Epithelial cell of proximal tubule (primary cell): Measurements from ENCODE around the gene ITPR1. TPM values are rescaled to one million over a fixed set of nuclear protein-coding genes. Genes with fewer than 3 reads are reported as not detected.

Experiments
- DNase-seq: peaks from one replicate; pipeline ENCODE4 v3.0.0-alpha.2; 2011; ENCODE audit warnings: low read depth
- H3K4me3 ChIP-seq: 2 replicates; pipeline ENCODE4 v1.5.1; 2011; ENCODE audit warnings: low read depth, mild to moderate bottlenecking, low read length
- CTCF ChIP-seq: conservative IDR thresholded peaks from 2 replicates; pipeline ENCODE4 v1.5.1; 2012; ENCODE audit warnings: low read depth, mild to moderate bottlenecking, low read length
- total RNA-seq: library from RNA; depleted of rRNA; stranded (reverse); fragments of >200 nt; gene quantifications from 2 replicates; pipeline ENCODE4 v1.2.3, GENCODE V29; 2015

ITPR1 gene
- total RNA-seq, 1 donor from 2014 or later, result 4.6 TPM

DNA sequence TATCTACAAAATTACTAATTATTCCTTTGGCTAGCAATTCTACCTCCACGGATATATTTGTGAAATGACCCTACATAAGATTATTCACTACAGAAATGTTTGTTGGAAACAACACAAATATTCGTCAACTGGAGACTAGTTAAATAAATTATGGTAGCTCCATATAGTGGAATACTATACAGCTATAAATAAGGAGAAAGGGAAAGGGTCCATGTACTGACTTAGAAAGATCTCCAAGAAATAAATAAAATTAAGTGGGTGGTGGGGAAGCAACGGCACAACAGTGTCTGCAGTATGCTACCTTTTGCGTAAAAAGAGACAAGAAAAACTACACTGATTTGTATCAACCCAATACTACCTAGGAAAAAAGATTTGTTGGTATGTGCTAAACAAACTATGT, 389.4 kb downstream of the ITPR1 start:
- TF ChIP-seq CTCF, result no peak
- DNase-seq, result no peak
- no peak overlapping the region for H3K4me3 ChIP-seq

DNA sequence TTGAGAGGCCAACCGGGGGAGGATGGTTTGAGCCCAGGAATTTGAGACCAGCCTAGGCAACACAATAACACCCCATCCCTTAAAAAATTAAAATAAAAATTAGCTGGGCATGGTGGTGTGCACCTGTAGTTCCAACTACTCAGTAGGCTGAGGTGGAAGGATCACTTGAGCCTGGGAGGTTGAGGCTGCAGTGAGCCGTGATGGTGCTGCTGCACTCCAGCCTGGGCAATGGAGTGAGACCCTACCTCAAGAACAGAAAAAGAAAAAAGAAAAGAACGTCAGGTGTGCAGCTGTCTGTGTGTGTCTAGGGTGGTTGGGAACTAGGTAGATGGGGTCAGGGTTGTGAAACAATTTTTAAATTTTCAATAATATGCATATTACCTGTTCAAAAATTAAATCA, 389.9 kb downstream of the ITPR1 start:
- TF ChIP-seq CTCF, result no peak
- no peak for DNase-seq
- H3K4me3 ChIP-seq, result no peak overlapping the region

- no peak for TF ChIP-seq CTCF
- no peak for DNase-seq
- no peak overlapping the region for H3K4me3 ChIP-seq
Measured at GRCh38 chr3:4884888-4885287, 391.7 kb downstream of the ITPR1 start.

GRCh38 chr3:4885316-4885715, 392.2 kb downstream of the ITPR1 start:
- TF ChIP-seq CTCF, result no peak
- no peak for DNase-seq
- H3K4me3 ChIP-seq, result no peak overlapping the region

DNA sequence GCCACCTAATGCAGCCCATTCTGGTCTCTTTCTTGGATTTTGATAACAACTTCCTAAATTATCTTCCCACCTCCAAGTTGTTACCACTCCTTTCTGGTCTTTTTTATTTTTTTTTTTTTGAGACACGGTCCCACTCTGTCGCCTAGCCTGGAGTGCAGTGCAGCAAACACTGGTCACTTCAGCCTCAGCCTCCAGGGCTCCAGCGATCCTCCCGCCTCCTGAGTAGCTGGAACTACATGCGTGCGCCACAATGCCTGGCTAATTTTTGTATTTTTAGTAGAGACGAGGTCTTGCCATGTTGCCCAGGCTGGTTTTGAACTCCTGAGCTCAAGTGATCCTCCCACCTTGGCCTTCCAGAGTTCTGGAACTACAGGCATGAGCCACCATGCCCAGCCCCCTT, 393.3 kb downstream of the ITPR1 start:
- TF ChIP-seq CTCF, result no peak
- H3K4me3 ChIP-seq, result no peak overlapping the region
- DNase-seq, result no peak

- no peak for TF ChIP-seq CTCF
- no peak for DNase-seq
- H3K4me3 ChIP-seq, result no peak overlapping the region
Measured at GRCh38 chr3:4887177-4887576, 394.0 kb downstream of the ITPR1 start.

GRCh38 chr3:4888913-4889846, 396.0 kb downstream of the ITPR1 start:
- TF ChIP-seq CTCF, result no peak
- no peak overlapping the region for H3K4me3 ChIP-seq
- no peak for DNase-seq
